ENCODE measurements around the gene GPR183.

DNA sequence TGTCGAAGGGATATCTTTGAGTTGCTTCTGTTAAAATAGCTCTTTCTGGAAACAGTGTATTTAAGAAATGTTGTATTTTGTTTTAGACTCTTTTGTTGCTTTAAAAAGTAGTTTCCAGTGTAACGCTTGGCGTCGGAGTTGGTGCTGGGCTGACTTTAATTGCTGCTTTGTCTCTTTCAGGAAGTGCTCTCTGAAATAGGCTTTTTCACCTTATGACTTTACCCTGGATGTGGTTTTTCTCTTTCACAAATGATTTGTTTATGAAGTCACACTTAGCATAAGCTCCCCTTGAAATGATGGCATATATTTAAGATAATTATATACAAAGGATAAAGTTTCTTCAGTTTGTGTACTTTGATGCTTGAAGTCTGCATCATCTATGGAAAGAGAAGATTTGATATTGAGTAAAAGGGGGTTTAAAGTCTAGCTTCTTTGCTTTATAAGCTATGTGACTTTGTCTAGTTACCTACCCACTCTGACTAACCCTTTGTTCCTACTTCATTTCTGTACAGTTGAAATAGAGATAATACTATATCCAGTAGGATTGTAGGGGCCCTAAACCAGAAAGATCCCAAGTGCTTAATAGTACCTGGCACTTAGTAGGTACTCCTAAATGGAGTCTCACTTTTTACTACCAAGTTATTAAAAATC, 48.9 kb downstream of the GPR183 start, which contains the start of gene GPR18:
- TF ChIP-seq NFRKB (IDR thresholded peaks at IDR 0.05) (no peak), FOXM1 (IDR thresholded peaks at IDR 0.05; ENCODE audit: borderline replicate concordance) (no peak), ZNF384 (IDR thresholded peaks at IDR 0.05) (no peak), BHLHE40 (IDR thresholded peaks at IDR 0.05; ENCODE audit: borderline replicate concordance) (no peak), FOXK2 (IDR thresholded peaks at IDR 0.05) (no peak), TARDBP (IDR thresholded peaks at IDR 0.05) (no peak), SUZ12 (IDR thresholded peaks at IDR 0.05) (no peak), LEF1 (IDR thresholded peaks at IDR 0.05; ENCODE audit: borderline replicate concordance) (no peak), CTBP1 (IDR thresholded peaks at IDR 0.05; ENCODE audit: borderline replicate concordance) (no peak), SP1 (IDR thresholded peaks at IDR 0.05) (no peak), FOXA1 (IDR thresholded peaks at IDR 0.05) (no peak), ELF4 (IDR thresholded peaks at IDR 0.05) (no peak), L3MBTL2 (conservative IDR thresholded peaks at IDR 0.05) (no peak), ARNT (IDR thresholded peaks at IDR 0.05) (no peak)

Measured in HEK293T (cell line).